GM18907 (cell line): ENCODE results near the gene AP5Z1.

Experiments used
- ATAC-seq: cut with Tn5 transposase; IDR thresholded peaks from one replicate; pipeline ENCODE4 v1.9.1; 2021; ENCODE audit warnings: mild to moderate bottlenecking, moderate library complexity; ENCODE audit not compliant: unreplicated experiment

The AP5Z1 gene

GRCh38 chr7:4819560-4820404 lies 44.4 kb downstream of the AP5Z1 start:
- no peak for ATAC-seq

- ATAC-seq = no peak
Observed at GRCh38 chr7:4820405-4820966, 45.1 kb downstream of the AP5Z1 start.

GRCh38 chr7:4820967-4821471 lies 45.6 kb downstream of the AP5Z1 start:
- no peak for ATAC-seq

- ATAC-seq = no peak
Observed at GRCh38 chr7:4822677-4823076, 47.3 kb downstream of the AP5Z1 start.

- no peak for ATAC-seq
Observed at GRCh38 chr7:4823441-4824119, 48.2 kb downstream of the AP5Z1 start.

GRCh38 chr7:4824120-4824775 lies 48.8 kb downstream of the AP5Z1 start:
- ATAC-seq = no peak

GRCh38 chr7:4825081-4825480 lies 49.7 kb downstream of the AP5Z1 start:
- ATAC-seq = no peak

- ATAC-seq = no peak
Observed at GRCh38 chr7:4828720-4829383, 53.4 kb downstream of the AP5Z1 start.

GRCh38 chr7:4830176-4830575 lies 54.8 kb downstream of the AP5Z1 start:
- ATAC-seq = no peak

GRCh38 chr7:4831723-4832495 lies 56.5 kb downstream of the AP5Z1 start:
- ATAC-seq = no peak

- ATAC-seq = no peak
Observed at GRCh38 chr7:4832711-4833110, 57.3 kb downstream of the AP5Z1 start.

- ATAC-seq = no peak
Observed at GRCh38 chr7:4833176-4833575, 57.8 kb downstream of the AP5Z1 start.

GRCh38 chr7:4833691-4834600 lies 58.5 kb downstream of the AP5Z1 start:
- no peak for ATAC-seq

GRCh38 chr7:4834601-4835397 lies 59.4 kb downstream of the AP5Z1 start:
- ATAC-seq = no peak

GRCh38 chr7:4835398-4836205 lies 60.2 kb downstream of the AP5Z1 start:
- ATAC-seq = no peak

GRCh38 chr7:4836206-4836661 lies 60.8 kb downstream of the AP5Z1 start:
- ATAC-seq = no peak
